Tibial nerve (tissue), 4 donors: ENCODE results near the gene CDK5R2. TPM values are rescaled to one million over a fixed set of nuclear protein-coding genes. Genes with fewer than 3 reads are reported as not detected.
"Not testable (repeated sequence)": the region's sequence is repeated elsewhere in the genome, so short reads cannot be mapped to it uniquely, and the experiment has no call there.

ENCODE experiments used
- DNase-seq, 2 donors: peaks; one replicate each; pipeline ENCODE4 v3.0.0-alpha.2; 2019; ENCODE audit warnings: low spot score in 2 of 2
- H3K27ac ChIP-seq, 4 donors: fragments of 200-600 bp; sonication (generic) in 3 of 4; one replicate each; pipeline ENCODE4 v1.5.1; 2017 to 2019; ENCODE audit warnings: mild to moderate bottlenecking in 1 of 4
- H3K27me3 ChIP-seq, 2 donors: fragments of 200-600 bp; sonication (generic) in 1 of 2; one replicate each; pipeline versions ENCODE4 v1.5.1 to v1.6.0; 2017 to 2019
- H3K36me3 ChIP-seq, 3 donors: fragments of 200-600 bp; sonication (generic); one replicate each; pipeline ENCODE4 v1.5.1; 2018 to 2019
- H3K4me1 ChIP-seq, 4 donors: fragments of 200-600 bp; sonication (generic) in 3 of 4; one replicate each; pipeline ENCODE4 v1.5.1; 2017 to 2019
- H3K4me3 ChIP-seq, 4 donors: fragments of 200-600 bp; sonication (generic) in 3 of 4; one replicate each; pipeline ENCODE4 v1.5.1; 2017 to 2019; ENCODE audit warnings: mild to moderate bottlenecking in 1 of 4, moderate library complexity in 1 of 4
- H3K9me3 ChIP-seq, 4 donors: fragments of 200-600 bp; sonication (generic) in 3 of 4; one replicate each; pipeline ENCODE4 v1.5.1; 2017 to 2019
- EP300 ChIP-seq, 2 donors: sonication (generic); formaldehyde crosslinking; IDR thresholded peaks; one replicate each; pipeline ENCODE4 v1.6.1; 2017; ENCODE audit warnings: antibody characterized with exemption in 2 of 2, mild to moderate bottlenecking in 1 of 2
- POLR2A ChIP-seq, 2 donors: fragments of 450-650 bp; IDR thresholded peaks; one replicate each; pipeline ENCODE4 v1.6.1; 2017; ENCODE audit warnings: antibody characterized with exemption in 2 of 2, mild to moderate bottlenecking in 2 of 2, moderate library complexity in 2 of 2
- WGBS, 2 donors: methylation state at CpG; one replicate each; pipeline ENCODE4 v1.1.5; 2018; 5-methylcytosine and 5-hydroxymethylcytosine counted together
- total RNA-seq, 4 donors: library from RNA; depleted of rRNA; stranded (reverse); fragments of >200 nt; gene quantifications; one replicate each; pipeline ENCODE4 v1.1.0, GENCODE V29; 2016
- TF ChIP-seq, protein P1 (sequence below), 5 experiments: fragments of 200-600 bp in 3 of 5; fragments of 450-650 bp in 2 of 5; sonication (generic) in 3 of 5; IDR thresholded peaks; one replicate each; pipeline ENCODE4 v1.5.1; 2016 to 2019; ENCODE audit warnings: antibody characterized with exemption in 5 of 5, mild to moderate bottlenecking in 3 of 5, moderate library complexity in 2 of 5

CDK5R2 gene
- total RNA-seq, 4 donors from 2014 or later = not detected

GRCh38 chr2:218927422-218927821 is 32.0 kb upstream of the CDK5R2 start:
- Histone ChIP-seq H3K27me3 (peaks cover 0 to 56% of the 10 kb centered on the region in 2 donors), H3K4me3 (no peak overlapping the region), H3K9me3 (peaks cover 0 to 6% (median 0%) of the 10 kb centered on the region in 4 donors), H3K27ac (no peak overlapping the region), H3K36me3 (no peaks in the 10 kb centered on the region), H3K4me1 (no peaks in the 10 kb centered on the region)
- no peak for DNase-seq
- TF ChIP-seq EP300 (IDR thresholded peaks at IDR 0.05) (no peak), POLR2A (IDR thresholded peaks at IDR 0.05) (no peak)
- TF ChIP-seq, protein P1, sequence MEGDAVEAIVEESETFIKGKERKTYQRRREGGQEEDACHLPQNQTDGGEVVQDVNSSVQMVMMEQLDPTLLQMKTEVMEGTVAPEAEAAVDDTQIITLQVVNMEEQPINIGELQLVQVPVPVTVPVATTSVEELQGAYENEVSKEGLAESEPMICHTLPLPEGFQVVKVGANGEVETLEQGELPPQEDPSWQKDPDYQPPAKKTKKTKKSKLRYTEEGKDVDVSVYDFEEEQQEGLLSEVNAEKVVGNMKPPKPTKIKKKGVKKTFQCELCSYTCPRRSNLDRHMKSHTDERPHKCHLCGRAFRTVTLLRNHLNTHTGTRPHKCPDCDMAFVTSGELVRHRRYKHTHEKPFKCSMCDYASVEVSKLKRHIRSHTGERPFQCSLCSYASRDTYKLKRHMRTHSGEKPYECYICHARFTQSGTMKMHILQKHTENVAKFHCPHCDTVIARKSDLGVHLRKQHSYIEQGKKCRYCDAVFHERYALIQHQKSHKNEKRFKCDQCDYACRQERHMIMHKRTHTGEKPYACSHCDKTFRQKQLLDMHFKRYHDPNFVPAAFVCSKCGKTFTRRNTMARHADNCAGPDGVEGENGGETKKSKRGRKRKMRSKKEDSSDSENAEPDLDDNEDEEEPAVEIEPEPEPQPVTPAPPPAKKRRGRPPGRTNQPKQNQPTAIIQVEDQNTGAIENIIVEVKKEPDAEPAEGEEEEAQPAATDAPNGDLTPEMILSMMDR (IDR thresholded peaks at IDR 0.05) = no peak
- WGBS, 2 donors = 69 to 84% methylated on average over 2 of the region's 2 CpGs

DNA sequence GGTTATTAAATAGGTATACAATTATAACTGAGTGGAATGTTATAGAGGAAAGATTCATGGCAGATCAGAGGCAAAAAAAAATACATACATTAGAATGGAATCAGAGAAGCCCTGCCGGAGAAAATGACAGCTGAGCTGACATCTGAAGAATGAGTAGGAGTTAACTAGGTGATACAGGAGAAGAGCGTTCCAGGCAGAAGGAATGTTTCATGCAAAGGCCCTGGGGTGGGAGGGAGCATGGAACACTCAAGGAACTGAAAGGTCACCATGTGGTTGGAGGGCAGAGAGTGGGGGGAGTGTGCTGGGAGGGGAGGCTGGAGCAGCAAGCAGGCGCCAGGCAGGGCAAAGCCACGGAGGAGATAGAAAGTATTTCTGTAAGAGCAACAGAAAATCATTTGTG is 31.6 kb upstream of the CDK5R2 start:
- H3K9me3 ChIP-seq = peaks cover 0 to 6% (median 0%) of the 10 kb centered on the region in 4 donors
- 64 to 66% methylated on average over 4 of the region's 4 CpGs for WGBS, 2 donors
- no peak overlapping the region for H3K4me3 ChIP-seq
- no peak overlapping the region for H3K27ac ChIP-seq
- H3K36me3 ChIP-seq = no peaks in the 10 kb centered on the region
- H3K4me1 ChIP-seq = no peaks in the 10 kb centered on the region
- peaks cover 0 to 52% of the 10 kb centered on the region in 2 donors for H3K27me3 ChIP-seq
- TF ChIP-seq EP300 (IDR thresholded peaks at IDR 0.05) (no peak), POLR2A (IDR thresholded peaks at IDR 0.05) (no peak)
- TF ChIP-seq, protein P1 (IDR thresholded peaks at IDR 0.05) = no peak
- DNase-seq = no peak

- DNase-seq, H3K27ac ChIP-seq, H3K9me3 ChIP-seq, H3K4me1 ChIP-seq, H3K36me3 ChIP-seq, H3K4me3 ChIP-seq: not testable (repeated sequence)
- H3K27me3 ChIP-seq = peaks cover 0 to 34% of the 10 kb centered on the region in 2 donors
- WGBS, 2 donors = 90 to 91% methylated on average over 9 to 10 of the region's 10 CpGs
Observed at GRCh38 chr2:218930488-218930887, 29.0 kb upstream of the CDK5R2 start.

DNA sequence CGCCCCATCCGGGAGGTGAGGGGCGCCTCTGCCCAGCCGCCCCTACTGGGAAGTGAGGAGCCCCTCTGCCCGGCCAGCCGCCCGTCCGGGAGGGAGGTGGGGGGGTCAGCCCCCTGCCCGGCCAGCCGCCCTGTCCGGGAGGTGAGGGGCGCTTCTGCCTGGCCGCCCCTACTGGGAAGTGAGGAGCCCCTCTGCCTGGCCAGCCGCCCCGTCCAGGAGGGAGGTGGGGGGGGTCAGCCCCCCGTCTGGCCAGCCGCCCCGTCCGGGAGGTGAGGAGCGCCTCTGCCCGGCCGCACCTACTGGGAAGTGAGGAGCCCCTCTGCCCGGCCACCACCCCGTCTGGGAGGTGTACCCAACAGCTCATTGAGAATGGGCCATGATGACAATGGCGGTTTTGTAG is 27.7 kb upstream of the CDK5R2 start:
- H3K9me3 ChIP-seq, H3K4me1 ChIP-seq, DNase-seq, H3K4me3 ChIP-seq, H3K36me3 ChIP-seq, H3K27ac ChIP-seq: not testable (repeated sequence)
- H3K27me3 ChIP-seq = peaks cover 0 to 33% of the 10 kb centered on the region in 2 donors
- WGBS, 2 donors = 86 to 91% methylated on average over 9 to 12 of the region's 25 CpGs

DNA sequence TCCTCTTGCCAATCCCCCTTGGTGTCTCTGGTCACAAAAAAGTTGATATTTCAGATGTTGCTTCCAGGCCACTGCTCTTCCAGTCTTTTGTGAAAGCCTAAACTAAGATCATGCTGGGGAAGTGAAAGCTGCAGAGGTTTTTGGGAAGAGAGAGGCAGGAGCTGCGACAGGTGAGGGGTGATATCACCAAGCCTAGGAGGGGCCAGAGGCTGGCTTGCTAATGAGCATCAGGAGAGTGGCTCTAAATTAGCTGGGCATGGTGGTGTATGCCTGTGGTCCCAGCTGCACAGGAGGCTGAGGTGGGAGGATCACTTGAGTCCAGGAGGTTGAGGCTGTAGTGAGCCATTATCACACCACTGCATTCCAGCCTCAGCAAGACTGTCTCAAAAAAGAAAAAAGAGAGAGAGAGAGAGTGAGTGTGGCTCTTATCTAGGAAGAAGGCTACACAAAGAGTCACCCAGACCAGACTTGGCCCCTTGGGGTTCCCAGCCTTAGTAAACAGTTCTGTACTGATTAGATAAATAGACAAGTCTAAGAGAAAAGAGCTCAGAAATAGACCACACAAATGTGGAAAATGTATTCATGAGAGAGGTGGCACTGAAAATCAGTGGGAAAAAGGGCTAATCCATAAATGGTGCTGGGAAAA is 14.6 kb upstream of the CDK5R2 start:
- no peaks in the 10 kb centered on the region for H3K4me1 ChIP-seq
- H3K9me3 ChIP-seq = no peaks in the 10 kb centered on the region
- H3K27me3 ChIP-seq = peaks cover 0 to 34% of the 10 kb centered on the region in 2 donors
- no peak for DNase-seq
- TF ChIP-seq POLR2A (IDR thresholded peaks at IDR 0.05) (no peak), EP300 (IDR thresholded peaks at IDR 0.05) (no peak)
- TF ChIP-seq, protein P1 (IDR thresholded peaks at IDR 0.05) = no peak
- WGBS, 2 donors = 70 to 74% methylated on average over 1 of the region's 1 CpG
- no peak overlapping the region for H3K27ac ChIP-seq
- H3K4me3 ChIP-seq = no peak overlapping the region
- no peaks in the 10 kb centered on the region for H3K36me3 ChIP-seq

DNA sequence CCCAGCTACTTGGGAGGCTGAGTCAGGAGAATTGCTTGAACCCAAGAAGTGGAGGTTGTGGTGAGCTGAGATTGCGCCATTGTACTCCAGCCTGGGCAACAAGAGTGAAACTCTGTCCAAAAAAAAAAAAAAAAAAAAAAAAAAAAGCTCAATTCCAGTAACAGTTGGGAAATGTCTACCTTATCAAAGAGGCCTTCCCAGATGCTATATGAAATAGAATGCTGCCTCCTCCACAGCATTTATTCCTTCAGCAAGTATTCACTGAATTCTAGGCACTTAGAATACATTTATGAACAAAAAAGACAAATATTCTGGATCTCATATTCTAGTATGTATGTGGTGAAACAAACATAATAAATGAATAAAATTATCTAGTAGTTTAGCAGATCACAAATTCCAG is 12.8 kb upstream of the CDK5R2 start:
- no peaks in the 10 kb centered on the region for H3K36me3 ChIP-seq
- no peak overlapping the region for H3K27ac ChIP-seq
- no peak for TF ChIP-seq POLR2A (IDR thresholded peaks at IDR 0.05)
- TF ChIP-seq, protein P1 (IDR thresholded peaks at IDR 0.05) = no peak
- TF ChIP-seq EP300 (IDR thresholded peaks at IDR 0.05) = no peak
- H3K9me3 ChIP-seq = no peaks in the 10 kb centered on the region
- H3K4me3 ChIP-seq = no peak overlapping the region
- DNase-seq = no peak
- H3K27me3 ChIP-seq = peaks cover 0 to 27% of the 10 kb centered on the region in 2 donors
- 83 to 100% methylated on average over 1 of the region's 1 CpG for WGBS, 2 donors
- H3K4me1 ChIP-seq = no peaks in the 10 kb centered on the region
